Neural progenitor cell (in vitro differentiated cells): ENCODE data around the gene LGALS12.

Experiments used
- CTCF ChIP-seq: fragments of 200-600 bp; sonication (generic); IDR thresholded peaks from 2 replicates; pipeline ENCODE4 v1.5.1; 2017; ENCODE audit warnings: antibody characterized with exemption, mild to moderate bottlenecking
- EZH2phosphoT487 ChIP-seq: fragments of 200-600 bp; sonication (generic); IDR thresholded peaks from 2 replicates; pipeline ENCODE4 v1.6.1; 2017; ENCODE audit warnings: antibody characterized with exemption

GRCh38 chr11:63489879-63490278 is 16.0 kb upstream of the LGALS12 start:
- peak; percentile 34 for TF ChIP-seq CTCF
- TF ChIP-seq EZH2phosphoT487: no peak
